Activated CD8-positive, alpha-beta memory T cell treated with anti-CD3 and anti-CD28 coated beads, Interleukin-2, amount 50 U/mL, for 24 hours (primary cell): ENCODE data around the gene APH1A.
A peak's percentile ranks its signal among the peaks of the same experiment; 100 is the strongest.
"Not testable (repeated sequence)": the region's sequence is repeated elsewhere in the genome, so short reads cannot be mapped to it uniquely, and the experiment has no call there.

Source experiments
- DNase-seq: peaks from one replicate; pipeline ENCODE4 v3.0.0-alpha.2; 2020; ENCODE audit errors: extremely low read depth

APH1A gene

DNA sequence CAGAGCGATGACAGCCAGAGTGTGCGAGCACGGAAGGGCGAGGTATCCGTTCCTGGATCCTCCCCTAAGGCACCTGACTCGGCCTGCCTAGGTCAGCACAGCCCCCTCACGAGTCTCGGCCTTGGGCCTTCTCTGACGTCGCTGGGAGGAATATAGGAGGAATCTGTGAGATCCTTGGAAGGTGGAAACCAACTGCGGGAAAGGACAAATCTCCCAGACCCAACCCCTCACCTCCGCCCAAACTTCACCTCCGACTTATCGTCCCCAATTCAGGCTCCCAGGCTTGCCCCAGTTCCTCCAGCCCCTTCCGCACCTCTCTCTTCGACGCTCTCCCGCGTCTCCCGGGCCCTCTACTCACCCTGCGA is 494 bp downstream of the APH1A start:
- DNase-seq = no peak

DNA sequence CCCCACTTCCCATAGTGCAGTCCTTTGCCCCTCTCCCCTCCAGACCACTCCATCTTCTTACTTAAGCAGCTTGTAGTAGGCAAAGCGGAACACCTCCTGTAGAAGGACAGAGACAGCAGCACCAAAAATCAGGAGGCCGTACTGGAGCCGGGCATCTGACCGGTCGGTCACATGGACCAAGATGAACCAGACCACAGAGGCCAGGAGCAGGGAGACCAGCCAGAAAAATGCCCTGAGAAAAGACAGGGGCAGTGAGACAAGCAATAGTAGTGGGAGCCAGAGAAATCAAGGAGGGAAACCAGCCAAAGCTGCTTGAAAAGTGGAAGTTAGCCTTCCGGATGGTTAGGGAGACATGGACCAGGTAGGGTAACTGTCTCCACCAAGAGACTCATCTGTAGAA is 920 bp downstream of the APH1A start:
- DNase-seq = no peak

DNA sequence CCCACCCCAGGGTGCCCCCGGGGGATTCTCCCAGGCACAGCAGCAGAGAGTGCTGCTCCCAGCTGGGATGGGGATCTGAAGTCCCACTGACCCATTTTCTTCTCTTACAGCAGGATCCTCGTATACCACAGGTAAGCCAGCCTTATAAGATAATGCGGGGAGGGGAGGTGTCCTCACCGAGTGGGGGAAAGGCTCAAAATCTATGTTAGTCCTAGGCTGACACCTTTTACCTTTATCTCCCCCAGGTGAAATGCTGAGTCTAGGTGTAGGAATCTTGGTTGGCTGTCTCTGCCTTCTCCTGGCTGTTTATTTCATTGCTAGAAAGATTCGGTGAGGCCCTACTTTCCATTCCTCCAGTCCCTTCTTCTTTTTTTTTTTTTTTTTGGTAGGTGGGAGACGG is 5.3 kb downstream of the APH1A start:
- no peak for DNase-seq

- no peak for DNase-seq
Measured at GRCh38 chr1:150262388-150263320, 6.2 kb downstream of the APH1A start.

DNA sequence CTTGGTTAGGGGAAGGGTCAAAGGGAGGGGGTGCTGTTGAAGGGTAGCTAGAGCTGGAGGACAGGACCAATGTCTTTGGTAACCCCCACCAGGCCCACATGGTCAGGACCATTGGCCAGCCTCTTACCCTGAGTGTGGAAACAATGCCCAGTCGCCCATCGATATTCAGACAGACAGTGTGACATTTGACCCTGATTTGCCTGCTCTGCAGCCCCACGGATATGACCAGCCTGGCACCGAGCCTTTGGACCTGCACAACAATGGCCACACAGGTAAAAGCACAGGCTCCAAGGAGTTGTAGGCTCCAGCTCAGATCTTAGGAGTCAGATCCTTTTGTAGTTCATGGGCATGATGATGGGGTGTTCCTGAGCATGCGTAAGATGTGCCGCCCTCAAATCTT is 7.4 kb downstream of the APH1A start:
- no peak for DNase-seq

- no peak for DNase-seq
Measured at GRCh38 chr1:150259758-150260669, 8.8 kb downstream of the APH1A start.

- DNase-seq = no peak
Measured at GRCh38 chr1:150259217-150259616, 9.6 kb downstream of the APH1A start.

- DNase-seq = no peak
Measured at GRCh38 chr1:150257624-150258585, 10.9 kb downstream of the APH1A start, which contains the start of gene CA14. Gene CA14 (plus strand): TSS chr1:150257774. CDS start chr1:150258129, 355 bp downstream.

DNA sequence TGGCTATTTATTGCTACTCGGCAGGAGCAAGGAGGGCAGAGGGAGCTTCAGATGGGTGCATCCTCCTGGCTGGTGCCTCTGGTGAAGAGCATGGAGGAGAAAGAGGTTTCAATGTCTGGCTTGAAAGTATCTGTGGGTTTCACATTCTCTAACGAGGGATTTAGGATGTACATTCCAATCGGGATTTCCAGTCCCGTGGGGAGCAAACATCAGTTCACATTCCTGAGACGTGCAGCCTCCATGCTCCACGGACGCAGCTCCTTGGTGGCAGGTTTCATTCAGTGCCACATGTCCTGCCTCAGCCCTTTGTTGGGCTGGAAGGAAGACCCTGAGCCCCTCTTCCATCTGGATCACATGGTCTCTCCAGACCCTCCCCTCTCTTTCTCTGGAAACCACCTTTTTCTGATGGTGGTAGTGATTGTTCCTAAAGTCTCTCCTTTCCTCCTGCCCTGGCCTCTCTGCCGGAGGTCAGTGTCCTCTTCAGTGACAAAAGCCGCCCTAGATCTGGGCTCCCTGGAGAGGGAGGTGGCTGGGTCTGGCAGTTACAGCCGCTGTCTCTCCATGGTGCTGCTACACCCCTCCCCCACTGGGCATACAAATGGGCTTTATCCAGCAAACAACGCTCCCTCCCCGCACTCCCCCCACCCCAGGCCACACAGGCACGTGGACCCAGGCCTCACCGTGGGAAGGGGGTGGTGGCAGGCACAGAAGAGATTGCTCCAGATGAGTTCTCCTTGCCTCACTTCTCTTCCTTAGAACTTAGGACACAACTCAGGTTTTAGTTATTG is 12.1 kb downstream of the APH1A start:
- DNase-seq = no peak

DNA sequence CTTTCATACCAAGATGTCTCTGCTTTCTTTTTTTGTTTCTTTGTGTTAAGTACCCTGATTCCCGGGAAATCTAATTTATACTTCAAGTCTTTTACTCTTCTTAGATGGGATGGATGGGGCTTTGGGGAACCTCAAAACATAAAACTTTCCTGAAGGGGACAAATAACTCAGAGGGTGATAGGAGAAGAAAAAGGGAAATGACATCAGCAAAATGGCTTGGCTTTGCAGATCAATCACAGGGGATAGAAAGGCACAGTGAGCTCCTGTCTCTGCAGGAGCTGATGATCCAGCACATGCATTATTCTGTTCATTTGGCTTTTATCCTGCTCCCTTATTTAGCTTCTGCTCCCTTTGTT is 12.6 kb downstream of the APH1A start:
- no peak for DNase-seq

GRCh38 chr1:150249936-150250335 is 18.9 kb downstream of the APH1A start:
- no peak for DNase-seq

GRCh38 chr1:150243003-150243402 is 25.8 kb downstream of the APH1A start:
- DNase-seq = no peak

- DNase-seq = no peak
Measured at GRCh38 chr1:150237746-150238145, 31.1 kb downstream of the APH1A start.

GRCh38 chr1:150237176-150237575 is 31.6 kb downstream of the APH1A start:
- DNase-seq = not testable (repeated sequence)

DNA sequence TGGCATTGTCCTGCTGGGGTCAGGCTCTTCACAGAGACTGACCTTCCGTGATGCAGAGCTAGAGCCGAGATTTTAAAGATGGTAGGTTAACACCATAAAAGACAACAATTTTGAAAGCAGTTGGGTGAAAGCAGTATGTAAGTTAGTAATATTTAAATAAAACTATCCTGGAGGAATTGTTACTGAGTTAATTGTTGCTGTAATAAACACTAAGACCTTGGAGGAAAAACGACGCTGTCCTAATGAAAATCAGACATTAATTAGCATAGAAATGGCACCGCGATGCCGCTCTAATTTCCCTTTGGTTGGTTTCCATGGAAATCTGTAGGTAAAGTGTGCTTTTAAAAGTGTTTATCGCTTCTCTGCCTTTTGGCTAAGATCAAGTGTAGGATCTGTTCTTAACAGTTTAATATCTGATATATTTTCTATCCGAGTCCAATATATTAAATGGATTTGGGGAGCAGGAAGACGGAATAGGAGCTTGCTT is 32.2 kb downstream of the APH1A start:
- DNase-seq = no peak

GRCh38 chr1:150235852-150236613 is 32.8 kb downstream of the APH1A start, which contains the start of gene ANP32E:
Gene ANP32E (minus strand): TSS chr1:150236112. CDS start chr1:150235786, 326 bp downstream.
- DNase-seq = peak; percentile 88

DNA sequence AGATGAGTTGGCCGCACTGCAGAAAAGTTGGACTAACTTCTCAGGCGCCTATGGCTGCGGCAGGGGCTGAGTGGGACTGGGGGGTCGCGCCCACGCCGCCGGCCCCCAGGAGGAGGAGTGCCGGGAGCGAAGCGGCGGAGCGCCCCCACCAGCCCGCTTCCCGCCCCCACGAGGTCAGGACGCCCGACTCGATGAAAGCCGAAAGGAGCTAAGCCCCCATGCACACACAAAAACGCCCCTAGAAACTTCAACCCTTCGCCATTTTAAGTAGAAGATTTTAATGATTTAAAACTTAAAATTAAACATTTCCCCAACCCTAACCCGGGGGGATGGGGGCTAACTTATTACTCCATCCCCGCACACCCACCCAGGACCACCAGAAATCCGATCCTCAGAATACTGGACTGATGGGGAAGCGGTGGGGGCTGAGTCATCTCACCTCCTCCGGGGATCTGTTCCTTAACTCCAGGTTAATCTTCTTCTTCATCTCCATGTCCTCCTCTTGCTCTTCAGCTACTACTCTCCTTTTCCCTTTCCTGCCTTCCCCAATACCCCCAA is 33.4 kb downstream of the APH1A start:
- DNase-seq = no peak

DNA sequence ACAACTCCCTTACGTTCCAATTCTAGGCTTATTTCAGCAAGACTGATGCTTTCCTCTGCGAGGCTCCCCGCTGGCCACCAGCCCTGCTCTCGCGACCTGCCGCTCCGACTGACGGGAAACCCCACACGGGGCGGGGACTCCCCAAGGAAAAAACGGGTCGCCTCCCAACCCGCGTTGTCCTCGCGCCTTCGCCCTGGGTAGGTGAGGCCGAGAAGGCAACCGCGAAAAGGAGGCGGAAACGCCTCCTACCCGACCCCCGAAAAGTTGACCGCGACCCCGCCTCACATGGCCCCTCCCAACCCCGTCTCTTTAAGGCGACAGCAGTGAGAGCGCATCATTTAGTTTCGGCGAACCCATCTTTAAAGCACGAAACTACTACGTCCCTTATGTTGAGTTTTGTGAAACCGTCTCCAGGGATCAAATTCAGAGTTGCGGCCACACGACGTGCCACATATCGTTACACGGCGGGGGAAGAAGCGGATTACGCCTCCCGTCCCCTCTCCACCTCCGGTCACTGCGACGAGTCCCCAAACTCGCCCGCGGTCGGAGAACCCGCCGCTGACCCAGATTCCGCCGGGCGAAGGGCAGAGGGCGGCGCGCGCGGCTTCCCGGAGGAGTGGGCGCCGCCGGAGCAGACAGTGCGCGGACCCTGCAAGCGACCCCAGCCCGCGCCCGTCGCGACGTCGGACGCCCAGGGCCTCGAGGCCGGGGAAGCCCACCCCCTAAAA is 34.1 kb downstream of the APH1A start:
- peak; percentile 67 for DNase-seq

GRCh38 chr1:150234309-150234565 is 34.6 kb downstream of the APH1A start:
- DNase-seq = no peak
